NCI-H345 (cell line): Measurements from ENCODE around the gene DIP2B.
"Not testable (repeated sequence)": the region's sequence is repeated elsewhere in the genome, so short reads cannot be mapped to it uniquely, and the experiment has no call there.

Experiments
- DNase-seq: peaks from one replicate; lab custom pipeline; 2025; lab: John Stamatoyannopoulos, UW

Gene DIP2B

GRCh38 chr12:50519353-50519752, 14.6 kb downstream of the DIP2B start:
- no peak for DNase-seq

GRCh38 chr12:50520416-50521207, 15.8 kb downstream of the DIP2B start:
- no peak for DNase-seq

GRCh38 chr12:50521781-50522180, 17.0 kb downstream of the DIP2B start:
- not testable (repeated sequence) for DNase-seq

- no peak for DNase-seq
Observed at GRCh38 chr12:50523772-50524171, 19.0 kb downstream of the DIP2B start.

- no peak for DNase-seq
Observed at GRCh38 chr12:50524621-50525020, 19.8 kb downstream of the DIP2B start.

- no peak for DNase-seq
Observed at GRCh38 chr12:50525422-50525821, 20.6 kb downstream of the DIP2B start.

- DNase-seq = no peak
Observed at GRCh38 chr12:50527359-50527726, 22.6 kb downstream of the DIP2B start.

GRCh38 chr12:50528800-50529199, 24.0 kb downstream of the DIP2B start:
- no peak for DNase-seq

GRCh38 chr12:50529345-50529744, 24.6 kb downstream of the DIP2B start:
- no peak for DNase-seq

- no peak for DNase-seq
Observed at GRCh38 chr12:50530532-50530931, 25.7 kb downstream of the DIP2B start.

GRCh38 chr12:50533203-50533584, 28.4 kb downstream of the DIP2B start:
- DNase-seq = no peak

GRCh38 chr12:50533971-50534370, 29.2 kb downstream of the DIP2B start:
- DNase-seq = no peak

GRCh38 chr12:50536831-50537537, 32.2 kb downstream of the DIP2B start:
- DNase-seq = no peak

GRCh38 chr12:50537538-50537919, 32.7 kb downstream of the DIP2B start:
- DNase-seq = no peak

- no peak for DNase-seq
Observed at GRCh38 chr12:50538182-50538581, 33.4 kb downstream of the DIP2B start.

- DNase-seq = no peak
Observed at GRCh38 chr12:50541139-50541538, 36.4 kb downstream of the DIP2B start.

GRCh38 chr12:50542448-50542847, 37.7 kb downstream of the DIP2B start:
- no peak for DNase-seq

GRCh38 chr12:50543188-50543587, 38.4 kb downstream of the DIP2B start:
- not testable (repeated sequence) for DNase-seq

GRCh38 chr12:50545213-50545612, 40.4 kb downstream of the DIP2B start:
- DNase-seq = no peak

GRCh38 chr12:50545786-50546185, 41.0 kb downstream of the DIP2B start:
- no peak for DNase-seq

GRCh38 chr12:50546441-50547318, 41.9 kb downstream of the DIP2B start:
- no peak for DNase-seq

- DNase-seq = no peak
Observed at GRCh38 chr12:50547742-50548141, 43.0 kb downstream of the DIP2B start.

GRCh38 chr12:50549885-50550284, 45.1 kb downstream of the DIP2B start:
- no peak for DNase-seq
